GM18907 (cell line): Measurements from ENCODE around the gene PLCB3.

Source experiments
- ATAC-seq: cut with Tn5 transposase; IDR thresholded peaks from one replicate; pipeline ENCODE4 v1.9.1; 2021; ENCODE audit warnings: mild to moderate bottlenecking, moderate library complexity; ENCODE audit not compliant: unreplicated experiment

PLCB3 gene

GRCh38 chr11:64235437-64236161 is 15.7 kb upstream of the PLCB3 start:
- no peak for ATAC-seq

GRCh38 chr11:64237484-64237951 is 13.8 kb upstream of the PLCB3 start:
- no peak for ATAC-seq

- no peak for ATAC-seq
Observed at GRCh38 chr11:64238076-64238475, 13.3 kb upstream of the PLCB3 start.

- no peak for ATAC-seq
Observed at GRCh38 chr11:64238999-64239398, 12.3 kb upstream of the PLCB3 start.

- ATAC-seq, result peak; percentile 11
Observed at GRCh38 chr11:64239662-64240434, 11.5 kb upstream of the PLCB3 start.

GRCh38 chr11:64240435-64241240 is 10.7 kb upstream of the PLCB3 start, which contains the start of gene FKBP2:
FKBP2 (plus strand) TSS chr11:64241095; CDS start chr11:64242388, 1,293 bp downstream.
- ATAC-seq, result peak; percentile 52

GRCh38 chr11:64241241-64241490 is 10.2 kb upstream of the PLCB3 start:
- ATAC-seq, result peak; percentile 71

- ATAC-seq, result peak; percentile 17
Observed at GRCh38 chr11:64241491-64242374, 9.6 kb upstream of the PLCB3 start.

- no peak for ATAC-seq
Observed at GRCh38 chr11:64243236-64243854, 8.0 kb upstream of the PLCB3 start.

GRCh38 chr11:64244107-64244506 is 7.2 kb upstream of the PLCB3 start:
- no peak for ATAC-seq

GRCh38 chr11:64244966-64245365 is 6.4 kb upstream of the PLCB3 start:
- ATAC-seq, result no peak

- no peak for ATAC-seq
Observed at GRCh38 chr11:64245401-64245796, 5.9 kb upstream of the PLCB3 start.

- no peak for ATAC-seq
Observed at GRCh38 chr11:64245797-64246620, 5.3 kb upstream of the PLCB3 start.

- ATAC-seq, result peak; percentile 7
Observed at GRCh38 chr11:64246621-64246870, 4.8 kb upstream of the PLCB3 start.

GRCh38 chr11:64246871-64247728 is 4.2 kb upstream of the PLCB3 start, which contains the start of gene PPP1R14B:
PPP1R14B (minus strand) TSS chr11:64246943; CDS start chr11:64246673, 270 bp downstream.
- peak; percentile 28 for ATAC-seq

- ATAC-seq, result no peak
Observed at GRCh38 chr11:64247729-64248531, 3.4 kb upstream of the PLCB3 start.

- ATAC-seq, result no peak
Observed at GRCh38 chr11:64248578-64248977, 2.8 kb upstream of the PLCB3 start.

- ATAC-seq, result no peak
Observed at GRCh38 chr11:64249038-64249437, 2.3 kb upstream of the PLCB3 start.
